22Rv1 (cell line): ENCODE measurements around the gene LYPD3.

Experiments used
- CTCF ChIP-seq: fragments of 450-650 bp; IDR thresholded peaks from 2 replicates; pipeline ENCODE4 v1.5.1; 2017; ENCODE audit warnings: mild to moderate bottlenecking
- ZFX ChIP-seq: fragments of 450-650 bp; IDR thresholded peaks from 2 replicates; pipeline ENCODE4 v1.6.1; 2017; ENCODE audit warnings: antibody characterized with exemption, borderline replicate concordance

DNA sequence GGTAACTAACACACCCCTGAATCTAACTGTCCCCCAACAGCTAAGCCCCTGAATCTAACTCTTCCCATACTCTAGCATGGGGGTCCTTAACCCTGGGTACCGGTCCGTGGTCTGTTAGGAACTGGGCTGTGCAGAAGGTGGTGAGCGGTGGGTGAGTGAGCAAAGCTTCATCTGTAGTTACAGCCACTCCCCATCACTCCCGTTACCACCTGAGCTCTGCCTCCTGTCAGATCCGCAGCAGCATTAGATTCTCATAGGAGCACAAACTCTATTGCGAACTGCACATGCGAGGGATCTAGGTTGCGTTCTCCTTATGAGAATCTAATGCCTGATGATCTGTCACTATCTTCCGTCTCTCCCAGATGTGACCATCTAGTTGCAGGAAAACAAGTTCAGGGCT lies 45.3 kb upstream of the LYPD3 start:
- TF ChIP-seq CTCF (no peak), ZFX (no peak)
